ENCODE measurements around the gene CHIT1. TPM values are rescaled to one million over a fixed set of nuclear protein-coding genes. Genes with fewer than 3 reads are reported as not detected.

CHIT1 gene
- total and polyA plus RNA-seq, 2 of the 13 experiments (the other 11 are each of a cell fraction or from before 2014, with no cell fraction given), result not detected

DNA sequence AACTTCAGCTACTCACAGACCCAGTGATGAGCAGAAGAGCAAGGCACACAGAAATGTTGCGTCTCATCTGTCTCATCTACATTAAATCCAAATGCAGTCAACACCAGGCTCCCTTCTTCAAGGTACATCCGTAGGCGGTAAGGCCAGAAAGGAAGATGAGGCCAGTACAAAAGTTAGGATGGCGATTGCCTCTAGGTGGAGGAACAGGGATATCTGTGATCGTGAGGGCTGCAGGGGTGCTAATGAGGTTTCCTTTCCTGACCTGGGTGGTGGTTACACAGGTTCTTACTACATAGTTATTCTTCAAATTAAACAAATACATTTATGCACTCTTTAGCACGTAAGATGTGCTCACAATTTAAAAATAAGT lies 52.5 kb downstream of the CHIT1 start (continued):
- TF ChIP-seq, protein P1, sequence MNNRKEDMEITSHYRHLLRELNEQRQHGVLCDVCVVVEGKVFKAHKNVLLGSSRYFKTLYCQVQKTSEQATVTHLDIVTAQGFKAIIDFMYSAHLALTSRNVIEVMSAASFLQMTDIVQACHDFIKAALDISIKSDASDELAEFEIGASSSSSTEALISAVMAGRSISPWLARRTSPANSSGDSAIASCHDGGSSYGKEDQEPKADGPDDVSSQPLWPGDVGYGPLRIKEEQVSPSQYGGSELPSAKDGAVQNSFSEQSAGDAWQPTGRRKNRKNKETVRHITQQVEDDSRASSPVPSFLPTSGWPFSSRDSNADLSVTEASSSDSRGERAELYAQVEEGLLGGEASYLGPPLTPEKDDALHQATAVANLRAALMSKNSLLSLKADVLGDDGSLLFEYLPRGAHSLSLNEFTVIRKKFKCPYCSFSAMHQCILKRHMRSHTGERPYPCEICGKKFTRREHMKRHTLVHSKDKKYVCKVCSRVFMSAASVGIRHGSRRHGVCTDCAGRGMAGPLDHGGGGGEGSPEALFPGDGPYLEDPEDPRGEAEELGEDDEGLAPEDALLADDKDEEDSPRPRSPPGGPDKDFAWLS (CRISPR knock-in tag; IDR thresholded peaks at IDR 0.05; ENCODE audit: borderline replicate concordance), result no peak
- TF ChIP-seq RBM39 (IDR thresholded peaks at IDR 0.05; ENCODE audit: low read depth, low read length, poor library complexity, severe bottlenecking), result no peak
- no peak for TF ChIP-seq REST (IDR thresholded peaks at IDR 0.05; ENCODE audit: borderline replicate concordance in 1 of 2, low read depth in 1 of 2, low read length in 2 of 2)
- TF ChIP-seq TFE3 (CRISPR knock-in tag; IDR thresholded peaks at IDR 0.05), result no peak
- no peak for TF ChIP-seq STAT5B (CRISPR knock-in tag; IDR thresholded peaks at IDR 0.05)
- no peak for TF ChIP-seq MXD4 (CRISPR knock-in tag; IDR thresholded peaks at IDR 0.05)
- TF ChIP-seq ZNF431 (CRISPR knock-in tag; IDR thresholded peaks at IDR 0.05; ENCODE audit: borderline replicate concordance, low read depth), result no peak

All from HepG2 (cell line).